Measurements from ENCODE around the gene TTC24.
"Not testable (repeated sequence)": the region's sequence is repeated elsewhere in the genome, so short reads cannot be mapped to it uniquely, and the experiment has no call there.

TTC24 gene

GRCh38 chr1:156612666-156613065 lies 33.1 kb downstream of the TTC24 start:
- DNase-seq, result no peak

DNA sequence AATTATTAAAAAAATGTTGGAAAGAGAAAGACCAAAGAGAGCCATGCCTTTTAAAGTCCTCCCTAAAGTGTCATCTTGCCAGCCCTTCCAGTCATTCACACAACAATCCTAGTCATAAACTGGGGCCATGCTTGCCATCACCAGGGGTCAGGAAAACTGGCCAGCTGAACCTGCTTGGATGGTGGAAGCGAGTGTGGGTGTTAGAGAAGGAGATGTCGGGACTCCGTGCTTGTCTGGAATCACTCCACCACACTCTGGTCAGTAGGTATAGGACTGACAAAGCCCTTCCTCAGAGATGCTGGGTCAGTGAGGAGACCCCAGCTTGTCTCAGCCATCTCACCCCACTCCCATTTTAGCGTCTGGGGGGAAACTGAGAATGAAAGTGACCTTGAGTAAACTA lies 36.4 kb downstream of the TTC24 start:
- no peak for DNase-seq

DNA sequence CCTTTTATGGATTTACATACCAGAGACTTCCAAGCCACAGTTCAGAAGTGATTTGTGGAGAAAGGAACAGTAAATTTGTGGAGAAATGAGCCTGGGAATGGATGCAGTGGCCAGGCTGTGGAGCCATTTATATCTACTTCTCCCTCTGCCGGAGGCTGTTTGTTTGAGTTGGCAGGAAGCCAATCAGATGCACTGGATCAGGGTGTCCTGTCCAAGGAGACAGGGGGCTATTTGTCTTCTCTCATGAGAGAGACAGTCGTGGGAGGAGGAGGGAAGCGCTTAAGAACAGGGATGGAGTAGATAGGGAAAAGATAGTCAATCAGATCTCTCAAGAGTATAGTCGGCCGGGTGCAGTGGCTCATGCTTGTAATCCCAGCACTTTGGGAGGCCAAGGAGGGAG lies 36.9 kb downstream of the TTC24 start:
- DNase-seq, result no peak

DNA sequence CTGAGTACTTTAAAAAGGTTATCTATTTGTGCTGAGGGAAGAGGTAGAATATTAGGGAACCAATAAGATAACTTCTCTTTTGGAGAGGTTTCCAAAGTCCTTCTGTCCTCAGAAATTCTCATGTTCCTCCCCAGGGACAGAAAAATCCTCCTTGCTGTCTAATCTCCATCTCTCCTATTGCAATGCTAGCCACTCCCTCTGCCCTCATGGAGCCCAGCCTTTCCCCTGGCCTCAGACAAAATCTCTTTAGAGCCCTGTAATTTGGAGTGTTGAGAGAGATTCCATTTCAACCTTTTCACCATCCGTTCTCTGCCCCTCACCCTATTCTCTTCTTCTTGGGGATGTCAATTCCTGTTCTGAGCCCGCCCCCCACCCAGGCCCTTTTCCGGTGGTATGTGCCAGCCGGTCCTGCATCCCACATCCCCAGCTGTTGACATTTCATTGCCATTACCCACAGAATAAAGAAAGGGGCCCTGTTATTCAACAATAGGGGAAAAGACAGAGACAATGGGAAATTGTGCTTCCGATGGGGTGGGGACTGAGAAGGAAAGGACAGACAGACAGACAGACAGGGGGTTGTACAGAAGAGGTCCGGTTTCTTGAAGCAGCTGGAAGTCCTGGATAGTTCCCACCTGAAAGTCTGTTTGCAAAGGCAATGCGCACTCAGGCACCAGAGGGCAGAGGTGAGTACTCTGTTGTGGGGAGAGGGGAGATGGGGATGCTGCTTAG lies 39.5 kb downstream of the TTC24 start, which contains the start of gene HAPLN2:
HAPLN2 (plus strand) TSS at position 563 of the 729 bp plus-strand sequence. CDS start 4,076 bp downstream, outside the sequence.
- peak; percentile 26 for DNase-seq

- DNase-seq, result no peak
Observed at GRCh38 chr1:156619582-156619955, 40.0 kb downstream of the TTC24 start.

DNA sequence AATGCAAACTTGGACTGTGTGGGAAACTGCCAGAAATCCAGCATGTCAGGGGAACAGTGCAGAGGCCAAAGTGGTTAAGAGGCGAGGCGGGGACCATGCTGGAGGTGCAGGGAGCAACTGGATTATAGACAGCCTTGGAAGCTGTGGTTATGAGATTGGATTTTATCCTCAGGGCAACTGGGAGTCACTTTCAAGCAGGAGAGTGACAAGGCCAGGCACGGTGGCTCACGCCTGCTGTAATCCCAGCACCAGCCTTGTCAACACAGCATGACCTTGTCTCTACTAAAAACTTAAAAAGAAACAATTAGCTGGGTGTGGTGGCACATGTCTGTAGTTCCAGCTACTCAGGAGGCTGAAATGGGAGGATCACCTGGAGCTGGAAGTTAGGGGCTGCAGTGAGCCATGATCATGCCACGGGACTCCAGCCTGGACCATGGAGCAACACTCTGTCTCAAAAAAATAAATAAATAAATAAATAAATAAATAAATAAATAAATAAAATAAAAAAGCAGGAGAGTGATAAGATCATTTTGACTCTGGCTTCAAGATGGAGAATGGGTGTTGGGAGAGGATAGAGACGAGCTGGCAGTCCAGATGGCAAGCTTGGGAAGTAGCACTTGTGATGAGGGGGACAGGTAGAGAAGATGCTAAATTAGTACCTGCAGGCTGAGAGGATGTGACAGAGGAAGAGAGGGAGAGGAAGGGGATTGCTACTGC lies 43.2 kb downstream of the TTC24 start:
- no peak for DNase-seq

DNA sequence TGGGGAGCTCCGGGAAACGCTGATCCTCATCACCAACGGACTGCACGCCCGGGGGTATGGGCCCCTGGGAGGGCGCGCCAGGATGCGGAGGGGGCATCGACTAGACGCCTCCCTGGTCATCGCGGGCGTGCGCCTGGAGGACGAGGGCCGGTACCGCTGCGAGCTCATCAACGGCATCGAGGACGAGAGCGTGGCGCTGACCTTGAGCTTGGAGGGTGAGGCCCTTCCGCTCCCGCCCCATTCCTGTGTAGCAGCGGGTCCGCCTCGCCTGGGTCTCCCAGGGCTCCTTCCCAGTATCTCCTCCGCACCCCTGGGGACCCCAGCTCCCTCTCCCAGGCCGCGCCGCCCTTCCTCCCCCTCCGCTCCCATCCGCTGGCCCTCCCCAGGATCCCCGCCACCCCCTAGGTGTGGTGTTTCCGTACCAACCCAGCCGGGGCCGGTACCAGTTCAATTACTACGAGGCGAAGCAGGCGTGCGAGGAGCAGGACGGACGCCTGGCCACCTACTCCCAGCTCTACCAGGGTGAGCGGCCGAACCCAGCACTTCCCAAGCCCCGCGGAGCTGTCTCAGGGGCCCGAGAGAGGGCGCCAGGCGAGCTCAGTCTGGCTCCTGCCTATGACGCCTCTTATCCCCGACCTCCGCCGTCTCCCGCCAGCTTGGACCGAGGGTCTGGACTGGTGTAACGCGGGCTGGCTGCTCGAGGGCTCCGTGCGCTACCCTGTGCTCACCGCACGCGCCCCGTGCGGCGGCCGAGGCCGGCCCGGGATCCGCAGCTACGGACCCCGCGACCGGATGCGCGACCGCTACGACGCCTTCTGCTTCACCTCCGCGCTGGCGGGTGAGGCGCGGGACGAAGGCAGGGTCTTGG lies 44.7 kb downstream of the TTC24 start:
- peak; percentile 13 for DNase-seq

GRCh38 chr1:156624814-156625435 lies 45.4 kb downstream of the TTC24 start:
- no peak for DNase-seq

DNA sequence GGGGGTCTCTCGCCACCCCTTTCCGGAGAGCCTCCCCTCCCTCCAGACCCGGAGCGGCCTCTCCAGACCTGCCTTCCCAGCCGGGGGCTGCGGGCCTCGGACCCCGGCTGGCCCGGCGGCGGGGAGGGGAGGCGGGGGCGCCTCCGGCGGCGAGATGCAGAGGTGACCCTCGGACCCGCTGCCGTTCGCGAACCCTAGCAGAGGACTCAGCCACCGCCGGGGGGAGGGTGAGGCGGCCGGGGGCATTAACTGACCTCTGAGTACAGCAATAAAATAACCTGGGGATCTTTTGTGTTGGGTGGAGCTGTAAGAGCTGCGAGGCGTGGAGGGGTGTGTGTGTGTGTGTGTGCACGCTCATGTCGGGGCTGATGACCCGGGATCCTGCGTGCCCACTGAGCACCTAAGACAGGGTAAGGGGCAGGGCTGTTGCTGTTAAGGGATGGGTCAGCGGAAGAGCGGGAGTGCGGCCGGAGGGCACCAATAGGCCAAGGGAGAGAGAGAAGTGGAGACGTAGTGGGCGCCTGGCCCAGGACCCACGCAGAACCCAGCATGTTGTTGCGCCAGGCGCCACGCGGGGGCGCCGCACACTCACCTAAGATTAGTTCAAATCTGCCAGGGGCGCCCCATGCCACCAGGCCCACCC lies 46.0 kb downstream of the TTC24 start:
- no peak for DNase-seq

GRCh38 chr1:156626079-156626438 lies 46.5 kb downstream of the TTC24 start:
- no peak for DNase-seq

DNA sequence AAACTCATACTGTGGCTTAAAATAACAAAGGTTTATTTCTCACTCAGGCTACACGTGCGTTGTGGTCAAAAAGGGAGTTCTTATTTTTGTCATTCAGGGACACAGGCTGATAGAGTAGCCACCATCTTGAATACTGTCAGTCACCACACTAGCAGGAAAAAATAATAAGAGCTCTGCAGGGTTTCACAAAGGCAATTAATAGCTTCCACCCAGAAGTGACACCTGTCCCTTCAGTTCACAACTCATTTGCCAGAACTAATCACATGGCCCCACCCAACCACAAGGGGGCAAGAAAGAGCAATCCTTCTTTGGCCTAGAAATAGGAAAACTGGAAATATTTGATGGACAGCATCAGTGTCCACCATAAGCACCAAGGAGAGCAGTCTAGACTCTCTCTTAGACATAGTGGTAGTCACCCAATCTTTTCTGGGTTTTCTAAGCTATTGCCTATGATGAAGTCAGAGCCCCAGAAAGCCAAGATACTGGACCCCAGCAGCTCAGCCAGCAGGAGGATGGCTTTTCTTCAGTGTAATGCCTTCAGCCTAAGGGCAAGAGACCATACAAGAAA lies 47.9 kb downstream of the TTC24 start:
- no peak for DNase-seq

DNA sequence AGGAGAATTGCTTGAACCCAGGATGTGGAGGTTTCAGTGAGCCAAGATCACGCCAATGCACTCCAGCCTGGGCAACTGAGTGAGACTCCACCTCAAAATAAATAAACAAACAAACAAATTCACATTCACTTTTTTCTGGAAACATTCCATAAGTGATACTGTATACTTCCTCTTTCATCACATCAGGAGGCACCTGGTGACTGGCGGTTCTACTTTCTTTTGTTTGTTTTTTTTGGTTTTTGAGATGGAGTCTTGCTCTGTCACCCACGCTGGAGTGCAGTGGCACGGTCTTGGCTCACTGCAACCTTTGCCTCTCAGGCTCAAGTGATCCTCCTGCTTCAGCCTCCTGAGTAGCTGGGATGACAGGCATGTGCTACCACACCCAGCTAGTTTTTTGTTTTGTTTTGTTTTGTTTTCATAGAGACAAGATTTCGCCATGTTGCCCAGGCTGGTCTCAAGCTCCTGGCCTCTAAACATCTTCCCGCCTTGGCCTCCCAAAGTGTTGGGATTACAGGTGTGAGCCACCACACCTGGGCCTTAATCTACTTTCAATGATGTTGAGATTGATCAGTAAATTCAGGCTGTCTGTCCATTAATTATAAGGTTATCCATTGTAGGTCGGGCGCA lies 50.4 kb downstream of the TTC24 start:
- no peak for DNase-seq

DNA sequence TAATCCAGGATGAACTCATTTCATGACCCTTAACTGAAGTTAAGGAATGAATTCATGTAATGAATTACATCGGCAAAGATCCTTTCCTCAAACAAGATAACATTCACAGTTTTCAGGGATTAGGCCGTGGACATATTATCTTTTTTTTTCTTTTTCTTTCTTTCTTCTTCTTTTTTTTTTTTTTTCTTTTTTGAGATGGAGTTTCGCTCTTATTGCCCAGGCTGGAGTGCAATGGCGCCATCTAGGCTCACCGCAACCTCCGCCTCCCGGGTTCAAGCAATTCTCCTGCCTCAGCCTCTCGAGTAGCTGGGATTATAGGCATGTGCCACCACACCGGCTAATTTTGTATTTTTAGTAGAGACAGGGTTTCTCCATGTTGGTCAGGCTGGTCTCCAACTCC lies 51.6 kb downstream of the TTC24 start:
- DNase-seq, result not testable (repeated sequence)

GRCh38 chr1:156632355-156632754 lies 52.8 kb downstream of the TTC24 start:
- DNase-seq, result no peak
